ENCODE measurements around the gene SF3B2. TPM values are rescaled to one million over a fixed set of nuclear protein-coding genes. Genes with fewer than 3 reads are reported as not detected.
"Not testable (repeated sequence)": the region's sequence is repeated elsewhere in the genome, so short reads cannot be mapped to it uniquely, and the experiment has no call there.

Gene SF3B2
- polyA plus RNA-seq, 2 of the 4 experiments (the other 2 are of a cell fraction) = 108 to 182 TPM

- peak overlapping the region; percentile 93 for H3K27ac ChIP-seq
- FAIRE-seq = peak; percentile 68
- 0% methylated on average over 3 of the region's 3 CpGs for WGBS (ENCODE audit: missing lambda C conversion rate)
- peaks cover 95% of the 10 kb centered on the region for H3K4me1 ChIP-seq
- ATAC-seq = peak; percentile 81 to 83
- no peaks in the 10 kb centered on the region for H3K9me3 ChIP-seq
- peak overlapping the region; percentile 96 for H3K4me2 ChIP-seq
- DNase-seq (ENCODE audit: low read depth in 1 of 2, low spot score in 1 of 2) = peak; percentile 65 to 89
- ChIA-PET POLR2A (interaction anchor here (0.6 to 1.4 kb wide), 5 partner anchors 12 to 42 kb away, joined by 3 to 7 read pairs (median 3); no protein-coding TSS in a partner anchor), CTCF (interaction anchor here (1.0 to 5.1 kb wide), 4 partner anchors 22 to 45 kb away, joined by 3 to 41 read pairs (median 7); no protein-coding TSS in a partner anchor)
- TF ChIP-seq CEBPB (IDR thresholded peaks at IDR 0.05) (0 out of 4 replicates have a peak, but pooled peaks of 1 of the 2 experiments have one; percentile 6), EP300 (IDR thresholded peaks at IDR 0.05) (peak; percentile 26 to 63; a peak in 2 of 5 replicates), HOXB5 (CRISPR knock-in tag; IDR thresholded peaks at IDR 0.05) (no peak), BCL3 (IDR thresholded peaks at IDR 0.05) (0 out of 3 replicates have a peak, but pooled peaks have one; percentile 42), GATA3 (IDR thresholded peaks at IDR 0.05; ENCODE audit: borderline replicate concordance) (peak; percentile 55; the same call in 1 of the 2 replicates), FOSL2 (IDR thresholded peaks at IDR 0.05) (peak; percentile 91), FOSL2 (CRISPR knock-in tag; IDR thresholded peaks at IDR 0.05) (peak; percentile 96), MAX (IDR thresholded peaks at IDR 0.05) (peak; percentile 42), MYC (IDR thresholded peaks at IDR 0.05; ENCODE audit: borderline replicate concordance, low read length) (0 out of 2 replicates have a peak, but pooled peaks have one; percentile 39), FOSB (CRISPR knock-in tag; IDR thresholded peaks at IDR 0.05) (no peak), JUNB (IDR thresholded peaks at IDR 0.05) (peak; percentile 67), JUN (IDR thresholded peaks at IDR 0.05) (peak in 1 of 2 experiments; percentile 68; a peak in 1 of 5 replicates), MAFK (IDR thresholded peaks at IDR 0.05; ENCODE audit: partially characterized antibody) (peak; percentile 89)
- TF ChIP-seq, protein P1, sequence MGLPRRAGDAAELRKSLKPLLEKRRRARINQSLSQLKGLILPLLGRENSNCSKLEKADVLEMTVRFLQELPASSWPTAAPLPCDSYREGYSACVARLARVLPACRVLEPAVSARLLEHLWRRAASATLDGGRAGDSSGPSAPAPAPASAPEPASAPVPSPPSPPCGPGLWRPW (IDR thresholded peaks at IDR 0.05) = no peak
- H3K4me3 ChIP-seq = peak overlapping the region; percentile 31; the same call in 2 of the 3 replicates
Observed at GRCh38 chr11:66112601-66113499, 60.7 kb downstream of the SF3B2 start.

- POLR2A ChIA-PET; DNase-seq (ENCODE audit: low read depth in 1 of 2, low spot score in 1 of 2); H3K9me3 ChIP-seq; ATAC-seq; H3K4me3 ChIP-seq; FAIRE-seq: not testable (repeated sequence)
- Histone ChIP-seq H3K4me1 (peaks cover 95% of the 10 kb centered on the region), H3K27ac (peak overlapping the region; percentile 93), H3K4me2 (peak overlapping the region; percentile 96)
- WGBS (ENCODE audit: missing lambda C conversion rate) = 92% methylated on average over 3 of the region's 3 CpGs
- CTCF ChIA-PET = interaction anchor here (0.6 to 5.1 kb wide), 7 partner anchors 12 to 107 kb away, joined by 3 to 41 read pairs (median 3); partner anchors contain the start of gene SF3B2
Observed at GRCh38 chr11:66114957-66115356, 62.8 kb downstream of the SF3B2 start.

- H3K9me3 ChIP-seq = no peaks in the 10 kb centered on the region
- H3K27ac ChIP-seq = peak overlapping the region; percentile 93
- ChIA-PET CTCF (interaction anchor here (0.6 to 5.1 kb wide), 8 partner anchors 9 to 106 kb away, joined by 3 to 41 read pairs (median 3); partner anchors contain the start of gene SF3B2), POLR2A (no interaction called here)
- WGBS (ENCODE audit: missing lambda C conversion rate) = 66% methylated on average over 8 of the region's 8 CpGs
- H3K4me2 ChIP-seq = peak overlapping the region; percentile 96
- DNase-seq (ENCODE audit: low read depth in 1 of 2, low spot score in 1 of 2) (no peak), ATAC-seq (no peak), FAIRE-seq (no peak)
- H3K4me3 ChIP-seq = no peak overlapping the region
- peaks cover 95% of the 10 kb centered on the region for H3K4me1 ChIP-seq
- TF ChIP-seq BCL3 (IDR thresholded peaks at IDR 0.05) = no peak
- TF ChIP-seq BHLHE40 (IDR thresholded peaks at IDR 0.05; ENCODE audit: low read depth, low read length) = no peak
- no peak for TF ChIP-seq ZFP36 (IDR thresholded peaks at IDR 0.05; ENCODE audit: borderline replicate concordance, partially characterized antibody)
- TF ChIP-seq POLR2AphosphoS2 (conservative IDR thresholded peaks at IDR 0.05; ENCODE audit: low read length) = no peak
- no peak for TF ChIP-seq TP53 (CRISPR knock-in tag; IDR thresholded peaks at IDR 0.05)
- TF ChIP-seq, protein P2, sequence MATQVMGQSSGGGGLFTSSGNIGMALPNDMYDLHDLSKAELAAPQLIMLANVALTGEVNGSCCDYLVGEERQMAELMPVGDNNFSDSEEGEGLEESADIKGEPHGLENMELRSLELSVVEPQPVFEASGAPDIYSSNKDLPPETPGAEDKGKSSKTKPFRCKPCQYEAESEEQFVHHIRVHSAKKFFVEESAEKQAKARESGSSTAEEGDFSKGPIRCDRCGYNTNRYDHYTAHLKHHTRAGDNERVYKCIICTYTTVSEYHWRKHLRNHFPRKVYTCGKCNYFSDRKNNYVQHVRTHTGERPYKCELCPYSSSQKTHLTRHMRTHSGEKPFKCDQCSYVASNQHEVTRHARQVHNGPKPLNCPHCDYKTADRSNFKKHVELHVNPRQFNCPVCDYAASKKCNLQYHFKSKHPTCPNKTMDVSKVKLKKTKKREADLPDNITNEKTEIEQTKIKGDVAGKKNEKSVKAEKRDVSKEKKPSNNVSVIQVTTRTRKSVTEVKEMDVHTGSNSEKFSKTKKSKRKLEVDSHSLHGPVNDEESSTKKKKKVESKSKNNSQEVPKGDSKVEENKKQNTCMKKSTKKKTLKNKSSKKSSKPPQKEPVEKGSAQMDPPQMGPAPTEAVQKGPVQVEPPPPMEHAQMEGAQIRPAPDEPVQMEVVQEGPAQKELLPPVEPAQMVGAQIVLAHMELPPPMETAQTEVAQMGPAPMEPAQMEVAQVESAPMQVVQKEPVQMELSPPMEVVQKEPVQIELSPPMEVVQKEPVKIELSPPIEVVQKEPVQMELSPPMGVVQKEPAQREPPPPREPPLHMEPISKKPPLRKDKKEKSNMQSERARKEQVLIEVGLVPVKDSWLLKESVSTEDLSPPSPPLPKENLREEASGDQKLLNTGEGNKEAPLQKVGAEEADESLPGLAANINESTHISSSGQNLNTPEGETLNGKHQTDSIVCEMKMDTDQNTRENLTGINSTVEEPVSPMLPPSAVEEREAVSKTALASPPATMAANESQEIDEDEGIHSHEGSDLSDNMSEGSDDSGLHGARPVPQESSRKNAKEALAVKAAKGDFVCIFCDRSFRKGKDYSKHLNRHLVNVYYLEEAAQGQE (IDR thresholded peaks at IDR 0.05) = no peak
- no peak for TF ChIP-seq HOXA7 (CRISPR knock-in tag; IDR thresholded peaks at IDR 0.05)
- no peak for TF ChIP-seq PHF8 (IDR thresholded peaks at IDR 0.05; ENCODE audit: borderline replicate concordance, low read depth)
- TF ChIP-seq JUN (IDR thresholded peaks at IDR 0.05) = no peak
- TF ChIP-seq USF2 (IDR thresholded peaks at IDR 0.05) = no peak
- TF ChIP-seq GATA3 (IDR thresholded peaks at IDR 0.05; ENCODE audit: borderline replicate concordance) = no peak
- TF ChIP-seq NPAS2 (CRISPR knock-in tag; IDR thresholded peaks at IDR 0.05; ENCODE audit: borderline replicate concordance) = no peak
Observed at GRCh38 chr11:66115638-66116301, 63.6 kb downstream of the SF3B2 start.

Measured in A549 (cell line).